ENCODE data around the gene RAB20.
"Not testable (repeated sequence)": the region's sequence is repeated elsewhere in the genome, so short reads cannot be mapped to it uniquely, and the experiment has no call there.

RAB20 gene

GRCh38 chr13:110575322-110576069 lies 14.0 kb upstream of the RAB20 start:
- no peak for DNase-seq

GRCh38 chr13:110574161-110574560 lies 12.6 kb upstream of the RAB20 start:
- DNase-seq = no peak

- no peak for DNase-seq
Observed at GRCh38 chr13:110572778-110573118, 11.2 kb upstream of the RAB20 start.

- DNase-seq = no peak
Observed at GRCh38 chr13:110571896-110572777, 10.6 kb upstream of the RAB20 start.

GRCh38 chr13:110570886-110571285 lies 9.4 kb upstream of the RAB20 start:
- DNase-seq = no peak

GRCh38 chr13:110569962-110570361 lies 8.4 kb upstream of the RAB20 start:
- DNase-seq = not testable (repeated sequence)

- DNase-seq = no peak
Observed at GRCh38 chr13:110568612-110569011, 7.1 kb upstream of the RAB20 start.

- no peak for DNase-seq
Observed at GRCh38 chr13:110566171-110566570, 4.6 kb upstream of the RAB20 start.

- no peak for DNase-seq
Observed at GRCh38 chr13:110565296-110565695, 3.8 kb upstream of the RAB20 start.

- no peak for DNase-seq
Observed at GRCh38 chr13:110564472-110564985, 3.0 kb upstream of the RAB20 start.

- no peak for DNase-seq
Observed at GRCh38 chr13:110563463-110563774, 1.9 kb upstream of the RAB20 start.

GRCh38 chr13:110562696-110563462 lies 1.4 kb upstream of the RAB20 start:
- no peak for DNase-seq

- DNase-seq = peak; percentile 73
Observed at GRCh38 chr13:110562036-110562597, 595 bp upstream of the RAB20 start.

GRCh38 chr13:110560601-110561343 lies 750 bp downstream of the RAB20 start:
- DNase-seq = peak; percentile 8

GRCh38 chr13:110559986-110560385 lies 1.5 kb downstream of the RAB20 start:
- no peak for DNase-seq

- DNase-seq = no peak
Observed at GRCh38 chr13:110559429-110559943, 2.0 kb downstream of the RAB20 start.

GRCh38 chr13:110557610-110558305 lies 3.8 kb downstream of the RAB20 start:
- peak; percentile 52 for DNase-seq

GRCh38 chr13:110557082-110557481 lies 4.4 kb downstream of the RAB20 start:
- no peak for DNase-seq

- DNase-seq = no peak
Observed at GRCh38 chr13:110556224-110556606, 5.3 kb downstream of the RAB20 start.

- DNase-seq = peak; percentile 76
Observed at GRCh38 chr13:110555601-110556223, 5.8 kb downstream of the RAB20 start.

- no peak for DNase-seq
Observed at GRCh38 chr13:110554946-110555345, 6.6 kb downstream of the RAB20 start.
